CD4-positive, alpha-beta T cell treated with Interleukin-1 beta for 1 hour (primary cell): Measurements from ENCODE around the gene APP.

Source experiments
- DNase-seq, 2 donors: peaks; one replicate each; pipeline ENCODE4 v3.0.0-alpha.2; 2020 to 2022

The APP gene

DNA sequence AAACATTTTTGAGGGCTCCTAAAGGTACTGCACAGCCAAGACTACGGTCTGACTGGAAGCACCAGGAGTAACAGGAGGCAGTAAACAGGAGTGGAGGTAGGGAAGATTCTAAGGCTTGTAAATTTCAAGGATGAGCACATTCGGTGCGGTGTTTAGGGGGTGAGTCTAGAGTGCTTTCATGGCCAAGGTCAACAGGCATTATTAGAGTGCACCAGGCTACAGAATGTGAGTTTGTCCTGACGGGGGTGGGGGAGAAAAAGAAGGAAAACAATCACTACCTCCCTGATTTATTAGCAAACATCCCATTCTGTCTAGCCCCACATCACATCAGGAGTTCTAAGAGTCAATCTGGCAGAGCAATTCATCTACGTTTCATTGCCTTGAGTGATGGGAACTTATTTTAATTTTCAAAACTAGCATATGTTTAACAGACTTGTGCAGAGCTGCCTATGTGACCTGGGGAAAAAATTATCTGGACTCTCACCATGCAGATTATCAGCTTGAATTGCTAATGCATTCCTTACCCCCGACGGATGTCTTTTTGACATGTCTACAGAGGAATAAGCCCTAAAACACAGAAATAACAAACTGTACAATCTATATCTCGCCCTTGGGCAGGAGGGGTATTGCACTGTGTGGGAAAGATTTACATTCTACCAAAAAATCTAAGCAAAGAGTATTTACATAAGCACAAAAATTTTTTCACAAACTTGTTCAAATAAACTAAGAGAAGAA is 45.0 kb downstream of the APP start:
- no peak for DNase-seq

DNA sequence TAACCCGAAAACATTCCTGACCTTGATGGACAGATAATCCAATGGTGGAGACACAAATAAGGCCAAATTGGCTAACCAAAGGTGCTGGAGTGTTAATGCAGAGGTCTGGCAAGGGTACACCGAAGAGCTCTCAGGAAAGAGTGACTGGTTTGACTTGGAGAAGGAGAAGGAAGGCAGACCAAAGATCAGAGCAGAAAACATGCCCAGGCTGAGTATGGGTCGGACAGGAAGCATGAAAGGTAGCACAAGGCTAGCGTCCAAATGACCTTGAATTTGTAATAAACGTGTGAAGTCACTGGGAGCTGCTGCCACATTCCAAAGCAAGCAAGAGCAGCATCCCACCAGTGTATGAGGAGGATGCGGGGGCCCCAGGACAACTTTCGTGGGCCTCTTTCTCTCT is 45.7 kb downstream of the APP start:
- no peak for DNase-seq

- DNase-seq, result no peak
These were observed 46.1 kb downstream of the APP start for GRCh38 chr21:26124421-26124833.

DNA sequence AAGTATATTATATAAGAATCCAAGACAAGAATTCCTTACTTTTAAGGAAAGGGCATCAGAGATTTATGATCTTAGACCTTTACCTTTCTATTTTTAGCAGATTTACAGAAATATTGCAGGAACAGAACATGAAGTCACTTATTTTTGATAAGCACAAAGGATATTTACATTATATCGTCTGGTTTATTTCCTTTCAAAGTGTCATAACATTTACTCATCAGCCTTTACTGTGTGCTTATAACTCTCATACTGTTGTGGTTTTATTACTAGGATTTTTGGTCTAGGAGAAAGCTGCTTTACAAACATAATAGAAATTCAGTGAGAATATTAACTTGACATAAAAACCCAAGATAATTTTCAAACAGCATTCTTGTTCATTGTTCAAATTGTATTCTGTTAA is 47.6 kb downstream of the APP start:
- DNase-seq, result no peak

- no peak for DNase-seq
These were observed 49.7 kb downstream of the APP start for GRCh38 chr21:26120828-26121227.

GRCh38 chr21:26119906-26120305 is 50.7 kb downstream of the APP start:
- DNase-seq, result no peak

DNA sequence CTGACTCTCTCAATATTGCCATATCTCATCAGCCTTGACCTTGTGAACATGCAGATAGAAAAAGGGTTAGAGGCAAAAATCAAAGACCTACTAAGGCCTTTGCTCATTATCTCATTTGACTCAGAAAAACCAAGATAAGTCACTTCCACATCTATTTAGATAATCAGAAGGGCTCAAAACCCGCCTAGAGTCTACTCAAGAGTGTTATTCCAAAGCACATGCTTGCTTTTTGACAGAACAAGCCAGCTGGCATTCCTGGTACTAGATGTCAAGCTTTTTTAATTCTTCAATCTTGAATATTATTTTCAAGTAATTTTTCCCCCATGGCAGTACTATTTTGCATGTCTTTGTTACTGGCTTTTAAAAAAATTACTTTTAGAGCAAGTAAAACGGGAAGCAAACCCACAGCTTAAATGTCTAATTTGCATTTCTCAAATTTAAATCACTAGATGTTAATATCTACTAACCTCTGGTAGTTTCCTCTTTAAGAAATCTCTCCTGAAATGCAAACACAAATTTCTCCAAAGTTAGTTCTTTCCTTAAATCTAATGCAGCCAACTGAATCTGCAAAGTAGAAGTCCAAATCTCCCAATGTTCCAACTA is 51.5 kb downstream of the APP start:
- DNase-seq, result no peak

DNA sequence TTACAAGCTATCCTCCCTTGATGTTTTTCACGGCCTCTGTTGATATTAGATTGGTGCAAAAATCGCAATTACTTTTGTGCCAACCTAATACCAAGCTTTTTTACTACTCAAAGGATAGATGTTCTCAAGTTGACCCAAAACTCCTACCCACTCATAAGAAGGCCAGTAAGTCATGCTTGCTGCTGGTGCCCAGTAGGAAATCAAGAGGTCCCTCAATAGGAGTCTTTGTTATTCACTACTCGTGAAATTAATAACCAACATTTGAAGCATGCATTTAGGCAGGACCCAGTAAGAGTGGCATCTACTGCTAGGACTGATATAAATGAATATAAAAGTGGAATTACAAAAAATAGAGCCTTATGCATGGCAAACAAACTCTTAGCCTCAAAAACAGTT is 52.6 kb downstream of the APP start:
- DNase-seq, result no peak

- DNase-seq, result no peak
These were observed 53.1 kb downstream of the APP start for GRCh38 chr21:26117324-26117971.

DNA sequence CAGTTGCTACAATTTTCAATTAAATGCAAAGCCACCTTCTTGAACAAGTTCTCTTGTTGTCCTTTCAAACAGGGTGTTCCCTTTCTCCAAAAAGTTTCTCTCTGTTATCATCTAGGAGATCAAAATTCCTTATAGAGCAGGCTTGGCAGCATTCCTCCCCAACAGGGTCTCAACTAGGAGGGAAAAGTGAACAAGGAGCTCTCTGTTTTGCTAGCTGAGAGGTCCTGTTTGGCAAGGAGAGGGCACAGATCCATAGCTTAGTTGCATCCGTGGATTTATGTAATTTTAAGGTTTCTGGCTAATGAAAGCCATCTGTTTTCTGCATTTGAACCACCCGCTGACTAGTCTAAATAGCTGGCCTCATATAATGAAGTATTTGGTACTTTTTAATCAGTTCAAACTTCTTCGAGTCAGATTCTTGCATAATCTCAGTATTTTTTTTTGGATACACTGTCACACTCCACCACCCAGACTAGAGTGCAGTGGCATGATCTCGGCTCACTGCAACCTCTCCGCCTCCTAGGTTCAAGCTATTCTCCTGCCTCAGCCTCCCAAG is 54.0 kb downstream of the APP start:
- DNase-seq, result no peak

DNA sequence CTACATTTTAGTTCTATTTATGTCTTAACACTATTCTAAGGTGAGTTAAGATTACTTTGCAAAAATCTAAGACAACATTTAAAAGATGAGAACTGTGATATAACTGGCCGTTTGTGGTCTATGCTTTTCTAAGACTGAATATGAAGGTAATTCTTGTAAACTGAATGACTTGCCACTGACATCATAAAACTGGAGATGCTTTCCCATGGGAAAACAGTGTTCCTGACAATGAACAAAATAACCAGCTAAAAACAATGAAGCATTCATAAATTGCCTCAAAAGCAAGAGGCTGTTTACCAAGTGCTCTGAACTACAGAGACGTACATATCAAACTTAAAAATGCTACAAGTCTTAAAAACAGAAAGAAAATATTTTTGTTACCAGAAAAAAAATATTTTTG is 54.7 kb downstream of the APP start:
- no peak for DNase-seq

GRCh38 chr21:26115305-26115704 is 55.3 kb downstream of the APP start:
- no peak for DNase-seq

GRCh38 chr21:26112975-26113374 is 57.6 kb downstream of the APP start:
- no peak for DNase-seq

- DNase-seq, result no peak
These were observed 58.3 kb downstream of the APP start for GRCh38 chr21:26112127-26112742.

GRCh38 chr21:26110715-26111114 is 59.9 kb downstream of the APP start:
- no peak for DNase-seq

- DNase-seq, result no peak
These were observed 63.1 kb downstream of the APP start for GRCh38 chr21:26107429-26107828.

DNA sequence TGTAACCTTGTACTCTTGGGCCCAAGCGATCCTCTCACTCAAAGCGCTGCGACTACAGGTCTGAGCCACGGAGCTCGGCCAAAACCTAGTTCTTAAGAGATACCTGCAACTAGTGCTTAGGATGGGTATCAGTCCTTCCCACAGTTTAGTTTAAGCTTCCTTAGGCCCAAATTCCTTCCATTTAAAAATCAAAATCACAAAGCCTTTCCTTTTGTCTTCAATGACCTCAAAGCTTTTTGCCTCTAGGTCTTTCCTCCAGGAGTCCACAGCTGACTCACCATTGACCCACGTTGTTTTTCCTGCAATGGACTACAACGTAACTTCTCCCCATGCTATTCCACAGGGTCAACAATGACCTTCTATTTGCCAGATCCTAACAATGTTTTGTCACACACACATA is 64.0 kb downstream of the APP start:
- no peak for DNase-seq

- no peak for DNase-seq
These were observed 64.8 kb downstream of the APP start for GRCh38 chr21:26105819-26106218.

- no peak for DNase-seq
These were observed 70.0 kb downstream of the APP start for GRCh38 chr21:26100573-26100972.

GRCh38 chr21:26099610-26100219 is 70.9 kb downstream of the APP start:
- no peak for DNase-seq

GRCh38 chr21:26098772-26099397 is 71.7 kb downstream of the APP start:
- no peak for DNase-seq

DNA sequence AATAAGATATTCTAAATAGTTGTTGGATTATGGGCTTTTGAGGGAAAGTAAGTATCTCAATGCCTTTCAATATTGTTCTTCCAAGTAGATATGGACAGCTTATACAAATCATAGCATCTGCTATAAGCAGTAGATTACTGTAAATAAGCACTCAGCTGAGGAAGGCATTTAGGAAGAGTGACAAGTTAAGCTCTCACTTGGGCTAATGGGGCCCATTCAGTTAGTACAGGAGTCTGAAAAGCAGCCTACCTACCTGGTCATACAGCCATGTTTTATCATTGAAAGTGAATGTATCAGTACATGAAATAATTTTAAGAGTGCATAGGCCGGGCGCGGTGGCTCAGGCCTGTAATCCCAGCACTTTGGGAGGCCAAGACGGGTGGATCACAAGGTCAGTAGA is 73.1 kb downstream of the APP start:
- no peak for DNase-seq
